ENCODE data around the gene ACO2. TPM values are rescaled to one million over a fixed set of nuclear protein-coding genes. Genes with fewer than 3 reads are reported as not detected.

The ACO2 gene
- total RNA-seq, 6 donors from 2014 or later: 51.3 to 102 (median 83.4) TPM

GRCh38 chr22:41534219-41534618, 65.3 kb downstream of the ACO2 start:
- Histone ChIP-seq H3K27ac (no peak overlapping the region), H3K27me3 (no peaks in the 10 kb centered on the region), H3K4me1 (peaks cover 0 to 8% (median 1%) of the 10 kb centered on the region in 4 donors), H3K9me3 (no peaks in the 10 kb centered on the region), H3K36me3 (peaks cover 14 to 70% (median 49%) of the 10 kb centered on the region in 4 donors), H3K4me3 (no peak overlapping the region)
- WGBS, 2 donors: 96 to 97% methylated on average over 8 of the region's 8 CpGs
- DNase-seq (no peak), ATAC-seq (ENCODE audit: low FRiP score in 2 of 2) (no peak)
- no peak for TF ChIP-seq POLR2A (IDR thresholded peaks at IDR 0.05)
- no peak for TF ChIP-seq POLR2AphosphoS5 (IDR thresholded peaks at IDR 0.05)
- TF ChIP-seq CTCF (IDR thresholded peaks at IDR 0.05): no peak
- no peak for TF ChIP-seq EP300 (IDR thresholded peaks at IDR 0.05)

- no peak overlapping the region for H3K27ac ChIP-seq
- no peaks in the 10 kb centered on the region for H3K9me3 ChIP-seq
- 73 to 87% methylated on average over 5 of the region's 5 CpGs for WGBS, 2 donors
- no peak for DNase-seq
- TF ChIP-seq POLR2A (IDR thresholded peaks at IDR 0.05): no peak
- no peak for TF ChIP-seq CTCF (IDR thresholded peaks at IDR 0.05)
- no peak for TF ChIP-seq EP300 (IDR thresholded peaks at IDR 0.05)
- TF ChIP-seq POLR2AphosphoS5 (IDR thresholded peaks at IDR 0.05): no peak
- H3K27me3 ChIP-seq: no peaks in the 10 kb centered on the region
- no peak for ATAC-seq (ENCODE audit: low FRiP score in 2 of 2)
- H3K4me3 ChIP-seq: no peak overlapping the region
- H3K4me1 ChIP-seq: peaks cover 0 to 13% (median 1%) of the 10 kb centered on the region in 4 donors
- H3K36me3 ChIP-seq: peaks cover 13 to 71% (median 50%) of the 10 kb centered on the region in 4 donors
Measured at GRCh38 chr22:41535244-41535643, 66.3 kb downstream of the ACO2 start.

GRCh38 chr22:41537203-41537602, 68.3 kb downstream of the ACO2 start:
- ATAC-seq (ENCODE audit: low FRiP score in 2 of 2): no peak
- 97% methylated on average over 3 of the region's 3 CpGs for WGBS, 2 donors
- Histone ChIP-seq H3K27ac (no peak overlapping the region), H3K27me3 (no peaks in the 10 kb centered on the region), H3K4me1 (peaks cover 6 to 22% (median 8%) of the 10 kb centered on the region in 4 donors), H3K4me3 (no peak overlapping the region), H3K36me3 (peaks cover 0 to 54% (median 33%) of the 10 kb centered on the region in 4 donors), H3K9me3 (no peaks in the 10 kb centered on the region)
- no peak for TF ChIP-seq EP300 (IDR thresholded peaks at IDR 0.05)
- no peak for TF ChIP-seq POLR2A (IDR thresholded peaks at IDR 0.05)
- TF ChIP-seq POLR2AphosphoS5 (IDR thresholded peaks at IDR 0.05): no peak
- no peak for TF ChIP-seq CTCF (IDR thresholded peaks at IDR 0.05)
- DNase-seq: no peak

GRCh38 chr22:41538583-41538982, 69.7 kb downstream of the ACO2 start:
- H3K27me3 ChIP-seq: no peaks in the 10 kb centered on the region
- 91 to 92% methylated on average over 8 of the region's 8 CpGs for WGBS, 2 donors
- H3K36me3 ChIP-seq: peaks cover 0 to 45% (median 26%) of the 10 kb centered on the region in 4 donors
- DNase-seq: no peak
- H3K4me3 ChIP-seq: no peak overlapping the region
- TF ChIP-seq EP300 (IDR thresholded peaks at IDR 0.05): no peak
- TF ChIP-seq POLR2A (IDR thresholded peaks at IDR 0.05): no peak
- no peak for TF ChIP-seq CTCF (IDR thresholded peaks at IDR 0.05)
- TF ChIP-seq POLR2AphosphoS5 (IDR thresholded peaks at IDR 0.05): no peak
- no peak overlapping the region for H3K27ac ChIP-seq
- peaks cover 19 to 28% (median 21%) of the 10 kb centered on the region in 4 donors for H3K4me1 ChIP-seq
- H3K9me3 ChIP-seq: no peaks in the 10 kb centered on the region
- no peak for ATAC-seq (ENCODE audit: low FRiP score in 2 of 2)

All from upper lobe of left lung (tissue), 6 donors.